ENCODE data around the gene SALL3. TPM values are rescaled to one million over a fixed set of nuclear protein-coding genes. Genes with fewer than 3 reads are reported as not detected.
A peak's percentile ranks its signal among the peaks of the same experiment; 100 is the strongest.
"Not testable (repeated sequence)": the region's sequence is repeated elsewhere in the genome, so short reads cannot be mapped to it uniquely, and the experiment has no call there.

The SALL3 gene
- total RNA-seq (not detected), total RNA-seq (0 reads per million in 2 donors)

DNA sequence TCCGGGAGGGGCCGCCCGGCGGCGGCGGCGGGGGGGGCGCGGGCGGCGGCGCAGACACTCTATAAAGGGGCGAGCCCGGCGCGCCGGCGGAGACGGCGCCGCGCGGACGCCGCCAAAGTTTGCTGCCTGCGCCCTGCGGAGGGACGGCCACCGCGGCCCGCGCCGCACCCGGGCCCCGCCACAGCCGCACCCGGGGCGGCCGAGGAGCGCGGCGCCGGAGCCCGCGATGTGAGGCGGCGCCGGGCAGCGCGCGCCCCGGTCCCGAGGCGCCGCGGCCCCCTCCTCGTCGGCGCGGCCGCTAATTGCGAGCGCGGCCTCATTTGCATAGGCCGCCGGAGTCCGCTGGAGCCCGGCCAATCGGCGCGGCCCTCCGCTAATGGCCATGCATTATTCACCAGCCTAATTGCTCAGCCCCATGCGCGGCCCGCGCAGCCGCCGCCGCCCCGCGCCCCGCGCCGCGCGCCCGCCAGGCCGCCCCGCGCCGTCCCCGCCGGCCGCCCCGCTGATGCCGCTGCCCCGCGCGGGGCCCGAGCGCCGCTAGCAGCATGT lies at the start of gene SALL3:
TSS of gene SALL3 (plus strand) at position 89 of the 549 bp plus-strand sequence. CDS start at position 546, 457 bp downstream.
- peak within 1 kb of the TSS; percentile 63 for H3K4me3 Mint-ChIP-seq
- no peak for DNase-seq
- H3K27ac Mint-ChIP-seq = no peak within 1 kb of the TSS

DNA sequence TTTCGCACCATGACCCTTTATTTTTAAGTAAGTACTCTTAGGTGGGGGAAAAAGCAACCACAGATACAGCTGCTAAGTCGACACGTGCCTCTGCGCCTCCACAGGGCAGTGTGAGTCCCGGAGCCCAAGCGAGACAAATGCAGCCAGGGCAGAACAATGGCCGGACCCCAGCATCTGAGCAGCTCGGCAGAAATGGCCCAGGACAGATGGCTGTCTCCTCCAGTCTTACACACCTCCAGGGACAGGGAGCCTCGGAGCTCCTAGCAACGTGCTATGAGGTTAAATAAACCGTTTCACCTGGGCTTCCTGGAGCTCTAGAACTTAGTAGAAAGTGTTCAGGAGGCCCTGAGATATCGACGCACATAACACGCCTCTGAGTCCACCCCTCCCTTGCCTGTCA lies 47.3 kb upstream of the SALL3 start:
- Mint-ChIP-seq H3K27ac (no peak overlapping the region), H3K4me1 (no peaks in the 10 kb centered on the region), H3K4me3 (no peak overlapping the region), H3K36me3 (ENCODE audit: low read depth) (no peaks in the 10 kb centered on the region), H3K27me3 (peaks cover 24% of the 10 kb centered on the region)
- ATAC-seq (no peak), DNase-seq (no peak)
- H3K9me3 ChIP-seq (ENCODE audit: control insufficient read depth, low read length, poor library complexity, severe bottlenecking) = no peaks in the 10 kb centered on the region

More for the DNA sequence above, at the start of gene SALL3:
- no peak for ATAC-seq
- Mint-ChIP-seq H3K4me1 (peaks cover 1% of the 10 kb centered on the region), H3K36me3 (ENCODE audit: low read depth) (peaks cover 3% of the 10 kb centered on the region), H3K27me3 (peaks cover 69% of the 10 kb centered on the region)
- no peaks in the 10 kb centered on the region for H3K9me3 ChIP-seq (ENCODE audit: control insufficient read depth, low read length, poor library complexity, severe bottlenecking)

DNA sequence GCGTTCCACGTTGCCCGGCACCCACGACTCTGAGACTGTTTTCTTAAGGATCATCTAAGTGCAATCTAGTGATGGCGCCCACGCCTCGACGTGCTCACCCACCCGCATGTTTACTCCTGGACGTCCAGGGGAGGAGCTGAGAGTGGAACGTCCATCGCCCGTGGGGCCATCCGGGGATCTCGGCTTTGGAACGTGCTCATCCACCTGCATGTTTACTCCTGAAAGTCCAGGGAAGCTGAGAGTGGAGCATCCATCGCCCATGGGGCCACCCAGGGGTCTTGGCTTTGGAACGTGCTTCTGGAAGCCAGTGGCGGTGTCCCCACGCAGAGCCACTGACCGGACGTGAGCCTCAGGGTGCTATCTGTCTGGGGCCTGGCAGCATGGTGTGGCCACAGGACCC lies 45.6 kb upstream of the SALL3 start:
- Mint-ChIP-seq H3K36me3 (ENCODE audit: low read depth) (no peaks in the 10 kb centered on the region), H3K4me1 (no peaks in the 10 kb centered on the region), H3K4me3 (no peak overlapping the region), H3K27me3 (peaks cover 29% of the 10 kb centered on the region), H3K27ac (no peak overlapping the region)
- ATAC-seq (no peak), DNase-seq (no peak)
- H3K9me3 ChIP-seq (ENCODE audit: control insufficient read depth, low read length, poor library complexity, severe bottlenecking) = no peaks in the 10 kb centered on the region

DNA sequence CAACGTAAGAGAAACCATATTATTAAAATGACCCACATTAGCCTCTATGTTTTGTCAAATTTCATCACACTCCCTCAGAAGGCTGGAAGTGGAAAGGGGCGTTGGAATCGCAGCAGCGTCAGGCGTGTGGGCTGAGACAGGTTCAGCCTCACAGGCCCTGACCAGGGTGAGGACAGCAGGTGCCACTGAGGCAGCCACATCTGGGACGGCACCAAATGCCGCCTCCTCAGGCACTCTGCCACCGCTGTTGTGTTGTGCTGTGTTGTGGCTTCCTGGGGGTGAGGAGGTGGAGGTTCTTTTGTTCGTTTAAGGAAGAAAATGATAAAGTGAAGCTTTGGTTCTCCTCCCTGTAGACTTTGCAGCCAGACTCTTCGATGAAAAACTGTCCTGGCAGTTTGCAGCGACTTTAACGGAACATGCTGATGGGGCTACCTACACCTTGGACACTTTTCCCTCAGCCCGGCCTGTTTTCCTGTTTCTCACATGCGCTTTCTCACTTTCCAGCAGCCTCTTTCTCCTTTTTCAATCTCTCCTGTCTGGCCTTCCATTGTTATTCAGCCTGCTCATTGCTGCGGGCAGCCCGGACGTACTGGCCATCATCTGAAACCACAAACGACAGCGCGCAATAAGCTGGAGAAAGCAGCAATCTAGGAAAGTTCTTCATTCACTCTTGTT lies 44.9 kb upstream of the SALL3 start:
- H3K27ac Mint-ChIP-seq = no peak overlapping the region
- ATAC-seq (no peak), DNase-seq (no peak)
- H3K36me3 Mint-ChIP-seq (ENCODE audit: low read depth) = no peaks in the 10 kb centered on the region
- peaks cover 32% of the 10 kb centered on the region for H3K27me3 Mint-ChIP-seq
- H3K4me1 Mint-ChIP-seq = no peaks in the 10 kb centered on the region
- no peaks in the 10 kb centered on the region for H3K9me3 ChIP-seq (ENCODE audit: control insufficient read depth, low read length, poor library complexity, severe bottlenecking)
- no peak overlapping the region for H3K4me3 Mint-ChIP-seq

DNA sequence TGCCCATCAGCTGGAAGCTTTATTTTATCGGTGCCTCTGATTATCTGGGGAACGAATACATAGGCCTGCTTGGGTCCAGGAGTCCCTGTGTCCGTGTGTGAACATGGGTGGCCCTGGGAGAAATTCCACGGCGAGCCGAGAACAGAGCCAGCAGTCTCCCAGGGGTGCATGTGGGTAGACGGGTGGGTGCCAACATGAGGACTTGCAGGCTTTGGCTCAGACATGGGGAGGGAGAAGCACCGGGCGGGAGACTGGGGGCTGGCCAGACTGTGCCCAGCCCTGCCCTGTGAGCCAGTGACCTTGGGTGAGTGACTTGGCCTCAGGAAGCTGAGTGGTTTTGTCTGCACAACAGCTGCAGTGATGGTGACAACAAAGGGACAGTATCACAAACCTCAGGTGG lies 44.2 kb upstream of the SALL3 start:
- H3K36me3 Mint-ChIP-seq (ENCODE audit: low read depth) = no peaks in the 10 kb centered on the region
- H3K4me3 Mint-ChIP-seq = no peak overlapping the region
- H3K27me3 Mint-ChIP-seq = peaks cover 26% of the 10 kb centered on the region
- DNase-seq = no peak
- H3K9me3 ChIP-seq (ENCODE audit: control insufficient read depth, low read length, poor library complexity, severe bottlenecking) = no peaks in the 10 kb centered on the region
- ATAC-seq = no peak
- no peak overlapping the region for H3K27ac Mint-ChIP-seq
- H3K4me1 Mint-ChIP-seq = no peaks in the 10 kb centered on the region

DNA sequence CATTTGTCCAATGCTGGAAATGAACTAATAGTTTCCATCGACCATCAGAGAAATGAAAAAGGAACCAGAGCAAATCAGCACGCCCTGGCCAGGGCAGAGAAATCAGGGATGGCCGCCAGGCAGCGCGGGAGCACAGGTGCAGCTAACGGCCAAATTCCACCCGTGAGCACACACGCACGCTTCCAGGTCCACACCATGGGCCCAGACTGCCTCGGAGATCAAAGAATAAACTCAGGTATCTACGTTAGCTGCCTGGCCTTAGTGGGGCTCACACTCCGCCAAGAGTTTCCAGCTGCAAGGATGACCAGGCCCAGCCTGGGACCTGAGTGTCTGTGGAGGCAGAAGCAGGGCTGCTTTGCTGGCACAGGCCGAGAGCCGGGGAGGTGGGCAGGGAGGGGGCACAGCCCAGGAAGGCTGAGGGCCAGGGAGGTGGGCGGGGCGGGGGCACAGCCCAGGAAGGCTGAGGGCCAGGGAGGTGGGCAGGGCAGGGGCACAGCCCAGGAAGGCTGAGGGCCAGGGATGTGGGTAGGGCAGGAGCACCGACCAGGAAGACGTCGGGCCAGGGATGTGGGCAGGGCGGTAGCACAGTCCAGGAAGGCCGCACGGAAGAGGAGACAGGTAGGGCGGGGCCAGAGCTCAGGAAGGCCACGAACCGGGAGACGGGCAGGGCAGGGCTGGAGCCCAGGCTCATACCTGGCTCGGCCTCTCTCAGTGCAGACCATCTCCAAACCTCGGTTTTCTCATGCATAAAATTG lies 43.2 kb upstream of the SALL3 start:
- ATAC-seq (no peak), DNase-seq (no peak)
- no peaks in the 10 kb centered on the region for H3K9me3 ChIP-seq (ENCODE audit: control insufficient read depth, low read length, poor library complexity, severe bottlenecking)
- no peak overlapping the region for H3K4me3 Mint-ChIP-seq
- H3K36me3 Mint-ChIP-seq (ENCODE audit: low read depth) = no peaks in the 10 kb centered on the region
- H3K27ac Mint-ChIP-seq = no peak overlapping the region
- no peaks in the 10 kb centered on the region for H3K4me1 Mint-ChIP-seq
- H3K27me3 Mint-ChIP-seq = peaks cover 26% of the 10 kb centered on the region

DNA sequence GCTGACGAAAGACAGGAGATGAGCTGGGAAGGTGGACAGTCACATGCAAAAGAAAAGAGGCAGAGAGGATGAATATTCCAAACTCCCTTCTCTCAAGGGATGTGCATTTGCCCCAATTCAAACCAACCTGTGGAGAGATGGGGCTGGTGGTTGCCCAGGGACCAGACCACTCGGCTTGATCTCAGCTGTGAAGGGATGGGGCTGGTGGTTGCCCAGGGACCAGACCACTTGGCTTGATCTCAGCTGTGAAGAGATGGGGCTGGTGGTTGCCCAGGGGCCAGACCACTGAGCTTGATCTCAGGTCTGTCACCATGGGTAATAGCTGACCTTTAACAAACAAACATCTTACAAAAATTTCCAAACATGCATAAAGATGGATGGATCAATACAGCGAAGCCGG lies 42.5 kb upstream of the SALL3 start:
- no peaks in the 10 kb centered on the region for H3K9me3 ChIP-seq (ENCODE audit: control insufficient read depth, low read length, poor library complexity, severe bottlenecking)
- Mint-ChIP-seq H3K27ac (no peak overlapping the region), H3K36me3 (ENCODE audit: low read depth) (no peaks in the 10 kb centered on the region), H3K27me3 (peaks cover 26% of the 10 kb centered on the region), H3K4me3 (no peak overlapping the region), H3K4me1 (no peaks in the 10 kb centered on the region)
- ATAC-seq (no peak), DNase-seq (no peak)

DNA sequence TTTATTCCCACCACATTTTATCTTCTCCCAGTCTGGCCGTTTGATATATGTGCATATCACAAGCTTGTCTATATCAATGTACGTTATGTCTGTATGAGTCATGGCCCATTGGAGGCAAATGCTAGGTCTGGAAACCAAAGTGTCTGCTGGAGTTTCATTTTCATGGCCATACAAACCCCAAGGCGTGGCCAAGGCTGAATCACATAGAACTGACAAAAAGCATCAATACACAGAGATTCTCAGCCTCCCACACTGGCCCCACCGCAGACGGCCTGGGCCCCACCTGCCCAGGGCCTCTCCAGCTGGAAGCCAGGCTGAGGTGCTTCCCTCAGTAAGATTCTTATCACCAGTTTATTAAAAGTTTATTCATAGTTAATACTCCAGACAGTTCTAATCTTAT lies 40.5 kb upstream of the SALL3 start:
- no peak for ATAC-seq
- Mint-ChIP-seq H3K4me3 (no peak overlapping the region), H3K4me1 (no peaks in the 10 kb centered on the region), H3K36me3 (ENCODE audit: low read depth) (no peaks in the 10 kb centered on the region), H3K27ac (no peak overlapping the region), H3K27me3 (peaks cover 37% of the 10 kb centered on the region)
- H3K9me3 ChIP-seq (ENCODE audit: control insufficient read depth, low read length, poor library complexity, severe bottlenecking) = no peaks in the 10 kb centered on the region
- DNase-seq = no peak

DNA sequence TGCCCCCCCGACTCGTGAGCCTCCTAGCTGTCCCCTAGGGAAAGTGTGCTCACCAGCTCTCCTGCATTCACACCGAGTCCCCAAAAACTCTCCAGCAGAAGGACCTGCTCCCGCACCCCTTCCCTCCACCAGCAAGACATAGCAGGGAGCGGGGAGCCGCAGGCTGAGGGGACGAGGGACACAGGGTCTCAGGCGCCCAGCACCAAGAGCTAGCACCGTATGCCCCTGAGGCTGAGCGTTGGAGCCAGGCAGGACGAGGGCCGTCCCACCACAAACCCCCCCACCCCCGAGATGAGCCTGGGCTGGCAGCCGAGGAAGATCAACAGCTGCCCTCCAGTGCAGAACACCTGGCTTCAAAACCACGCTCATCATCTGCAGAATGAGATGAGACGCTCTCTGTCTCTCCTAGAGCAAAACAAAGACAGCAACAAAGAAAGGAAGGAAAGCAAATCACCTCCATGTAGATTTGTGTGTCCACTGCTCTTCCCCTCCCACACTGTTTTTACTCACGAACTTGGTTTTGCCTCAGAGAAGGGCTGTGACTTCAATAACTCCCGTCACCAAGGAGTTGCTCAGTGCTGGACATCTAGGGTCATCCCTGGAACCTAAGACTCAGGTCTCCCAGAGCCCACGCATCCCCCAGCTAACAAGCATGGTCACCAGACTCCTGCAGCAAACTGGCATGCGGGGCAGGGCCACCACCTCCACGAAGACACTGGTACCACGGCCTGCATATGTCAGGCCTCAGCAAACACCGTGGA lies 39.7 kb upstream of the SALL3 start:
- no peak overlapping the region for H3K27ac Mint-ChIP-seq
- no peak overlapping the region for H3K4me3 Mint-ChIP-seq
- ATAC-seq = no peak
- no peaks in the 10 kb centered on the region for H3K9me3 ChIP-seq (ENCODE audit: control insufficient read depth, low read length, poor library complexity, severe bottlenecking)
- DNase-seq = no peak
- no peaks in the 10 kb centered on the region for H3K36me3 Mint-ChIP-seq (ENCODE audit: low read depth)
- H3K27me3 Mint-ChIP-seq = peaks cover 33% of the 10 kb centered on the region
- no peaks in the 10 kb centered on the region for H3K4me1 Mint-ChIP-seq

DNA sequence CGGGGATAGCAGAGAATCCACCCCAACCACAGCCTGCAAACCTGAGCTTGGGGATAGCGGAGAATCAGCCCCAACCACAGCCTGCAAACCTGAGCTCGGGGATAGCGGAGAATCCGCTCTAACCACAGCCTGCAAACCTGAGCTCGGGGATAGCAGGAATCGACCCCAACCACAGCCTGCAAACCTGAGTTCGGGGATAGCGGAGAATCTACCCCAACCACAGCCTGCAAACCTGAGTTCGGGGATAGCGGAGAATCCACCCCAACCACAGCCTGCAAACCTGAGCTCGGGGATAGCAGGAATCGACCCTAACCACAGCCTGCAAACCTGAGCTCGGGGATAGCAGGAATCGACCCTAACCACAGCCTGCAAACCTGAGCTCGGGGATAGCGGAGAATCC lies 37.4 kb upstream of the SALL3 start:
- peaks cover 33% of the 10 kb centered on the region for H3K27me3 Mint-ChIP-seq
- not testable (repeated sequence) for H3K27ac Mint-ChIP-seq; H3K4me3 Mint-ChIP-seq; DNase-seq; H3K36me3 Mint-ChIP-seq (ENCODE audit: low read depth); H3K4me1 Mint-ChIP-seq; ATAC-seq; H3K9me3 ChIP-seq (ENCODE audit: control insufficient read depth, low read length, poor library complexity, severe bottlenecking)

DNA sequence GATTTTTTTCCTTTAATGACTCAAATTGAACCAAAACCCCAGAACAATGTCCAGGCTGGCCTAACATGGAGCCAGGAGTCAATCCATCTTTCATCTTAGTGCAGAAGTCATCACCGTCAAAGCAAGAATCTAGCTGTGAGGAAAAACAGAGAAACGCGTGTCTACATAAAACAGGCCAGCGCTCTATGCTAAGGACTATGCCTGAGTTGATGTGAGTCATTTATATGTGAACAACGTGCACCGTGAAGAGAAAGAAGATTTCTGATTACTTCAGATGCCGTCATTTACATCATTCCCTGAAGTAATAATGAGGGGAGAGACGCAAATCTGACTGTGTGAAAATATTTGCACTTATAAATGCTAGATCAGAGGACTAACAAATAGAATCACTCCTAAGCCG lies 34.0 kb upstream of the SALL3 start:
- no peaks in the 10 kb centered on the region for H3K9me3 ChIP-seq (ENCODE audit: control insufficient read depth, low read length, poor library complexity, severe bottlenecking)
- ATAC-seq = no peak
- peaks cover 46% of the 10 kb centered on the region for H3K27me3 Mint-ChIP-seq
- no peak overlapping the region for H3K27ac Mint-ChIP-seq
- H3K4me3 Mint-ChIP-seq = no peak overlapping the region
- DNase-seq = no peak
- H3K4me1 Mint-ChIP-seq = no peaks in the 10 kb centered on the region
- no peaks in the 10 kb centered on the region for H3K36me3 Mint-ChIP-seq (ENCODE audit: low read depth)

DNA sequence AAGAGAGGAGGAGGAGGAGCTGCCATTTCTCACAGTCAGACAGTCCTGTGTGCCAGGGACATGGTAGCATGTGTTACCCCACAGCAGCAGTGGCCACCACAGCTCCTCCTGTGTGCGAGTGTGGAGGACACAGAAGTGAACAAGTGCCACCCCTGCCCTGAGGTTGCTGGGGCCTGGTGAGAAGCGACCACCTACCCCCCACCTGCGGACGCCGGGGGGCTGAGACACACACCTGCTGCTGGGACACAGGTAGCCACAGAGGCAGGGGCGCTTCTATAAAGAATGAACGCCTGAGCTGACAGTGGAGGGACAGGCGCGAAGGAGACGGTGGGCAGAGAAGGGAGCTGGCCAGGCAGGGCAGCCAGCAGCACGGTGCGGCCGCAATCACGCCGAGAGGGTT lies 32.3 kb upstream of the SALL3 start:
- DNase-seq (no peak), ATAC-seq (no peak)
- H3K4me3 Mint-ChIP-seq = no peak overlapping the region
- H3K36me3 Mint-ChIP-seq (ENCODE audit: low read depth) = no peaks in the 10 kb centered on the region
- no peaks in the 10 kb centered on the region for H3K4me1 Mint-ChIP-seq
- H3K9me3 ChIP-seq (ENCODE audit: control insufficient read depth, low read length, poor library complexity, severe bottlenecking) = no peaks in the 10 kb centered on the region
- H3K27me3 Mint-ChIP-seq = peaks cover 46% of the 10 kb centered on the region
- H3K27ac Mint-ChIP-seq = no peak overlapping the region

DNA sequence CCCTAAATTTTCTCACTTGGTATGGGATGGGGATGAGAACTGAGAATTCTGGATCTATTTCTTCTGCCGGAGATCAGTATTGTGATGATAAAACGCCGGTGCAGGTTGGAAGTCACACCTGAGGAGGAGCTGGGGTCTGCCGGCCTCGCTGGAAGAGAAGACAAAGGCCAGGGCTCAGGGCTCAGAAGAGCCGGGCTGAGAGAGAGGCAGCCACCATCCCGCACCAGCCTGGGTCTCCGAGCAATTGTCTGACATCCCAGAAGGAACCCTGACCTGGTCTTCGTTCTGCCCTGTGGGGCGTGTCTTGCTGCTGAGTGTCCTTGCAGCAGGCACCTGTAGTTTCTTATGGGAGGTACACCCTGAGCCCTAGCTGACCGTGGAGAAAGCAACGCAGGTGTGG lies 31.4 kb upstream of the SALL3 start:
- Mint-ChIP-seq H3K36me3 (ENCODE audit: low read depth) (no peaks in the 10 kb centered on the region), H3K4me1 (no peaks in the 10 kb centered on the region), H3K4me3 (no peak overlapping the region), H3K27me3 (peaks cover 42% of the 10 kb centered on the region), H3K27ac (no peak overlapping the region)
- DNase-seq (no peak), ATAC-seq (no peak)
- H3K9me3 ChIP-seq (ENCODE audit: control insufficient read depth, low read length, poor library complexity, severe bottlenecking) = no peaks in the 10 kb centered on the region
